Neural cell (in vitro differentiated cells): Measurements from ENCODE around the gene SLC24A3. TPM values are rescaled to one million over a fixed set of nuclear protein-coding genes. Genes with fewer than 3 reads are reported as not detected.
A peak's percentile ranks its signal among the peaks of the same experiment; 100 is the strongest.

ENCODE experiments used
- H2AFZ ChIP-seq: fragments of 200-600, 300-800 bp; sonication (generic), shearing (Covaris generic); 2 replicates; pipeline ENCODE4 v1.6.0; 2014; ENCODE audit warnings: low read depth, mild to moderate bottlenecking, antibody characterized with exemption, low read length, moderate library complexity
- H3F3A ChIP-seq: fragments of 200-600 bp; shearing (Covaris generic); 2 replicates; pipeline ENCODE4 v1.6.1; 2016; ENCODE audit warnings: mild to moderate bottlenecking, moderate library complexity, mixed read lengths, antibody characterized with exemption, low read length; ENCODE audit not compliant: insufficient read depth, poor library complexity, severe bottlenecking
- H3K27ac ChIP-seq: fragments of 200-600, 300-800 bp; sonication (generic), shearing (Covaris generic); 2 replicates; pipeline ENCODE4 v1.5.1; 2014; ENCODE audit warnings: mild to moderate bottlenecking, low read length, moderate library complexity
- H3K27me3 ChIP-seq: fragments of 300-800, 200-600 bp; sonication (generic), shearing (Covaris generic); 2 replicates; pipeline ENCODE4 v1.6.0; 2014; ENCODE audit warnings: mild to moderate bottlenecking, low read depth, low read length, moderate library complexity; ENCODE audit not compliant: insufficient read depth
- H3K36me3 ChIP-seq: fragments of 300-800, 200-600 bp; sonication (generic), shearing (Covaris generic); 2 replicates; pipeline ENCODE4 v1.5.1; 2014; ENCODE audit warnings: mild to moderate bottlenecking, antibody characterized with exemption, low read length, moderate library complexity; ENCODE audit not compliant: insufficient read depth
- H3K4me2 ChIP-seq: fragments of 300-800, 200-600 bp; sonication (generic), shearing (Covaris generic); 2 replicates; pipeline ENCODE4 v1.6.0; 2014; ENCODE audit warnings: mild to moderate bottlenecking, low read length
- H3K4me3 ChIP-seq: fragments of 300-800, 200-600 bp; sonication (generic), shearing (Covaris generic); 2 replicates; pipeline ENCODE4 v1.5.1; 2014; ENCODE audit warnings: mild to moderate bottlenecking, low read length, moderate library complexity
- H3K79me2 ChIP-seq: fragments of 200-600 bp; shearing (Covaris generic); replicated peaks from 2 replicates; pipeline ENCODE4 v1.6.0; 2014; ENCODE audit warnings: mild to moderate bottlenecking, low read length, moderate library complexity; ENCODE audit not compliant: insufficient read depth
- H3K9ac ChIP-seq: fragments of 300-800, 200-600 bp; sonication (generic), shearing (Covaris generic); 2 replicates; pipeline ENCODE4 v1.6.1; 2016; ENCODE audit warnings: mild to moderate bottlenecking, low read length, mixed read lengths
- H3K9me2 ChIP-seq: fragments of 200-600 bp; shearing (Covaris generic); 2 replicates; pipeline ENCODE4 v1.6.1; 2016; ENCODE audit warnings: mild to moderate bottlenecking, low read length, mixed read lengths; ENCODE audit not compliant: insufficient read depth
- H3K9me3 ChIP-seq: fragments of 200-600, 300-800 bp; sonication (generic), shearing (Covaris generic); 2 replicates; pipeline ENCODE4 v1.6.1; 2016; ENCODE audit warnings: mild to moderate bottlenecking, mixed run types, low read length, moderate library complexity, mixed read lengths
- H4K20me1 ChIP-seq: fragments of 200-600 bp; shearing (Covaris generic); 2 replicates; pipeline ENCODE4 v1.6.1; 2016; ENCODE audit warnings: mild to moderate bottlenecking, mixed run types; ENCODE audit not compliant: insufficient read depth
- EP300 ChIP-seq: fragments of 450-650 bp; conservative IDR thresholded peaks from 2 replicates; pipeline ENCODE4 v1.6.1; 2014; ENCODE audit warnings: antibody characterized with exemption, mild to moderate bottlenecking, moderate library complexity; ENCODE audit not compliant: poor library complexity, severe bottlenecking
- EZH2 ChIP-seq: fragments of 200-600, 300-800 bp; shearing (Covaris generic), sonication (generic); IDR thresholded peaks from 2 replicates; pipeline ENCODE4 v1.6.1; 2014; ENCODE audit warnings: antibody characterized with exemption, low read length, borderline replicate concordance, mild to moderate bottlenecking; ENCODE audit not compliant: insufficient read depth, poor library complexity, severe bottlenecking
- MXI1 ChIP-seq: fragments of 450-650 bp; conservative IDR thresholded peaks from 2 replicates; pipeline ENCODE4 v1.6.1; 2014; ENCODE audit warnings: antibody characterized with exemption, mild to moderate bottlenecking; ENCODE audit not compliant: poor library complexity, severe bottlenecking
- POLR2AphosphoS5 ChIP-seq: IDR thresholded peaks from 2 replicates; pipeline ENCODE4 v1.6.1; 2012
- RAD21 ChIP-seq: fragments of 450-650 bp; conservative IDR thresholded peaks from 2 replicates; pipeline ENCODE4 v1.6.1; 2014; ENCODE audit warnings: antibody characterized with exemption, mild to moderate bottlenecking, moderate library complexity
- SMC3 ChIP-seq: fragments of 450-650 bp; conservative IDR thresholded peaks from 2 replicates; pipeline ENCODE4 v1.6.1; 2014; ENCODE audit warnings: antibody characterized with exemption, mild to moderate bottlenecking, moderate library complexity; ENCODE audit not compliant: poor library complexity
- TAF1 ChIP-seq: IDR thresholded peaks from 2 replicates; pipeline ENCODE4 v1.6.1; 2012; ENCODE audit warnings: low read depth
- polyA plus RNA-seq: library from polyadenylated mRNA; depleted of rRNA; stranded (reverse); fragments of >200 nt; gene quantifications from 2 replicates; pipeline ENCODE4 v1.2.3, GENCODE V29; 2014
- TF ChIP-seq, protein P1 (sequence below): fragments of 450-650 bp; IDR thresholded peaks from 2 replicates; pipeline ENCODE4 v1.5.1; 2014; ENCODE audit warnings: antibody characterized with exemption, mild to moderate bottlenecking, moderate library complexity; ENCODE audit not compliant: poor library complexity, severe bottlenecking
- TF ChIP-seq, protein P2 (sequence below): IDR thresholded peaks from 2 replicates; pipeline ENCODE4 v1.6.1; 2012; ENCODE audit warnings: borderline replicate concordance

Gene SLC24A3
- polyA plus RNA-seq, 1 donor from 2014 or later = 6.5 TPM

- H3F3A ChIP-seq = no peaks in the 10 kb centered on the region
Measured at GRCh38 chr20:19211252-19211651, 1.2 kb upstream of the SLC24A3 start.

DNA sequence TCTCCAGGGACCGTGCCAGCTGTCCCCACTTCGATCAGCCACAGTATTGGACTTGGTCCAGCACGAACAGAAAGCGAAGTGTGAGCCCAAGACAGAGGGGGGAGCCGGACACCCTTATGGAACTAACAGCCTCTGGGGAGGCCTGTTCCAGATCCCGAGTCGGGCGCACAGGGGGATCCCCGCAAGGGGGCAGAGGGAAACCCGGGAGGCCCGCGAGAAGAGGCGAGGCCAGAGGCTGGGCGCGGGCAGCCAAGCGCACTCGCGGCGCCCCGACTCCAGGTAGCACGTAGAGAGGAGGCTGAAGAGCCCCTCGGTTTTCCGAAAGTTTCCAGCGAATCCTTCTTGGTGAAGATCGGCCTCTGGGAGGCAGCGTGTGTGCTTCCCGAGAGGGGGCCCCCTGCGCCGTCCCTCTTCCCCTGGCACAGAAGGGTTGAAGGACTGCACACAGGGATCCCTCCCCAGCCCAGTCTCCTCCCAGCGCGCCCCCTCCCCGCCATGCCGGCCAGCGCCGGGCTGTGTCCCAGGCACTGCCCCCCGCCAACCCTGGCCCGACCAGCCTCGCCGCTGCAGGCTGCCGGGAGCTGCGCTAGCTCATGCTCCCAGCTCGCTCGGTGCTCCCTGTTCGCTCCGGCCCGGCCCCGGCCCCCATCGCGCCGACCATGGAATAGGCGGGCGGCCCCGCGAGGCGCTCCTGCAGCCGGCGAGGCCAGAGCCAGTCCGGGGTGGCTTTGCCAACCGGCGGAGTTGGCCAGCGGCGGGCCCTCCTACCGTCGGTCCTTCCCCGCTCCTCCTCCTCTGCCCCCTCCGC lies 577 bp upstream of the SLC24A3 start:
- H2AFZ ChIP-seq = peak overlapping the region; percentile 56
- H3K4me3 ChIP-seq = peak overlapping the region; percentile 89
- H3K27me3 ChIP-seq = no peaks in the 10 kb centered on the region
- H3F3A ChIP-seq = no peaks in the 10 kb centered on the region
- no peaks in the 10 kb centered on the region for H4K20me1 ChIP-seq
- no peaks in the 10 kb centered on the region for H3K36me3 ChIP-seq
- no peaks in the 10 kb centered on the region for H3K9me2 ChIP-seq
- no peak for TF ChIP-seq EZH2
- TF ChIP-seq, protein P1, sequence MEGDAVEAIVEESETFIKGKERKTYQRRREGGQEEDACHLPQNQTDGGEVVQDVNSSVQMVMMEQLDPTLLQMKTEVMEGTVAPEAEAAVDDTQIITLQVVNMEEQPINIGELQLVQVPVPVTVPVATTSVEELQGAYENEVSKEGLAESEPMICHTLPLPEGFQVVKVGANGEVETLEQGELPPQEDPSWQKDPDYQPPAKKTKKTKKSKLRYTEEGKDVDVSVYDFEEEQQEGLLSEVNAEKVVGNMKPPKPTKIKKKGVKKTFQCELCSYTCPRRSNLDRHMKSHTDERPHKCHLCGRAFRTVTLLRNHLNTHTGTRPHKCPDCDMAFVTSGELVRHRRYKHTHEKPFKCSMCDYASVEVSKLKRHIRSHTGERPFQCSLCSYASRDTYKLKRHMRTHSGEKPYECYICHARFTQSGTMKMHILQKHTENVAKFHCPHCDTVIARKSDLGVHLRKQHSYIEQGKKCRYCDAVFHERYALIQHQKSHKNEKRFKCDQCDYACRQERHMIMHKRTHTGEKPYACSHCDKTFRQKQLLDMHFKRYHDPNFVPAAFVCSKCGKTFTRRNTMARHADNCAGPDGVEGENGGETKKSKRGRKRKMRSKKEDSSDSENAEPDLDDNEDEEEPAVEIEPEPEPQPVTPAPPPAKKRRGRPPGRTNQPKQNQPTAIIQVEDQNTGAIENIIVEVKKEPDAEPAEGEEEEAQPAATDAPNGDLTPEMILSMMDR = peak; percentile 56
- TF ChIP-seq EP300 = no peak
- TF ChIP-seq, protein P2, sequence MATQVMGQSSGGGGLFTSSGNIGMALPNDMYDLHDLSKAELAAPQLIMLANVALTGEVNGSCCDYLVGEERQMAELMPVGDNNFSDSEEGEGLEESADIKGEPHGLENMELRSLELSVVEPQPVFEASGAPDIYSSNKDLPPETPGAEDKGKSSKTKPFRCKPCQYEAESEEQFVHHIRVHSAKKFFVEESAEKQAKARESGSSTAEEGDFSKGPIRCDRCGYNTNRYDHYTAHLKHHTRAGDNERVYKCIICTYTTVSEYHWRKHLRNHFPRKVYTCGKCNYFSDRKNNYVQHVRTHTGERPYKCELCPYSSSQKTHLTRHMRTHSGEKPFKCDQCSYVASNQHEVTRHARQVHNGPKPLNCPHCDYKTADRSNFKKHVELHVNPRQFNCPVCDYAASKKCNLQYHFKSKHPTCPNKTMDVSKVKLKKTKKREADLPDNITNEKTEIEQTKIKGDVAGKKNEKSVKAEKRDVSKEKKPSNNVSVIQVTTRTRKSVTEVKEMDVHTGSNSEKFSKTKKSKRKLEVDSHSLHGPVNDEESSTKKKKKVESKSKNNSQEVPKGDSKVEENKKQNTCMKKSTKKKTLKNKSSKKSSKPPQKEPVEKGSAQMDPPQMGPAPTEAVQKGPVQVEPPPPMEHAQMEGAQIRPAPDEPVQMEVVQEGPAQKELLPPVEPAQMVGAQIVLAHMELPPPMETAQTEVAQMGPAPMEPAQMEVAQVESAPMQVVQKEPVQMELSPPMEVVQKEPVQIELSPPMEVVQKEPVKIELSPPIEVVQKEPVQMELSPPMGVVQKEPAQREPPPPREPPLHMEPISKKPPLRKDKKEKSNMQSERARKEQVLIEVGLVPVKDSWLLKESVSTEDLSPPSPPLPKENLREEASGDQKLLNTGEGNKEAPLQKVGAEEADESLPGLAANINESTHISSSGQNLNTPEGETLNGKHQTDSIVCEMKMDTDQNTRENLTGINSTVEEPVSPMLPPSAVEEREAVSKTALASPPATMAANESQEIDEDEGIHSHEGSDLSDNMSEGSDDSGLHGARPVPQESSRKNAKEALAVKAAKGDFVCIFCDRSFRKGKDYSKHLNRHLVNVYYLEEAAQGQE = no peak
- no peak for TF ChIP-seq POLR2AphosphoS5
- TF ChIP-seq TAF1 = no peak
- peak; percentile 65 for TF ChIP-seq SMC3
- TF ChIP-seq MXI1 = no peak
- peak; percentile 57 for TF ChIP-seq RAD21
- H3K79me2 ChIP-seq = no peaks in the 10 kb centered on the region
- peak overlapping the region; percentile 24 for H3K27ac ChIP-seq
- no peak overlapping the region for H3K4me2 ChIP-seq
- peak overlapping the region; percentile 72 for H3K9ac ChIP-seq
- no peaks in the 10 kb centered on the region for H3K9me3 ChIP-seq

More at GRCh38 chr20:19211252-19211651, 1.2 kb upstream of the SLC24A3 start:
- peak overlapping the region; percentile 89 for H3K4me3 ChIP-seq
- H3K27ac ChIP-seq = no peak overlapping the region
- H3K9me3 ChIP-seq = no peaks in the 10 kb centered on the region
- no peaks in the 10 kb centered on the region for H3K9me2 ChIP-seq
- no peaks in the 10 kb centered on the region for H4K20me1 ChIP-seq
- no peak overlapping the region for H3K9ac ChIP-seq
- no peak for TF ChIP-seq SMC3
- TF ChIP-seq, protein P2 = no peak
- TF ChIP-seq MXI1 = no peak
- TF ChIP-seq EP300 = no peak
- TF ChIP-seq, protein P1 = no peak
- TF ChIP-seq RAD21 = no peak
- no peak for TF ChIP-seq TAF1
- TF ChIP-seq EZH2 = no peak
- TF ChIP-seq POLR2AphosphoS5 = no peak
- no peak overlapping the region for H2AFZ ChIP-seq
- H3K27me3 ChIP-seq = no peaks in the 10 kb centered on the region
- no peaks in the 10 kb centered on the region for H3K79me2 ChIP-seq
- no peak overlapping the region for H3K4me2 ChIP-seq
- no peaks in the 10 kb centered on the region for H3K36me3 ChIP-seq
